ENCODE measurements around the gene KCNG3.

Gene KCNG3

DNA sequence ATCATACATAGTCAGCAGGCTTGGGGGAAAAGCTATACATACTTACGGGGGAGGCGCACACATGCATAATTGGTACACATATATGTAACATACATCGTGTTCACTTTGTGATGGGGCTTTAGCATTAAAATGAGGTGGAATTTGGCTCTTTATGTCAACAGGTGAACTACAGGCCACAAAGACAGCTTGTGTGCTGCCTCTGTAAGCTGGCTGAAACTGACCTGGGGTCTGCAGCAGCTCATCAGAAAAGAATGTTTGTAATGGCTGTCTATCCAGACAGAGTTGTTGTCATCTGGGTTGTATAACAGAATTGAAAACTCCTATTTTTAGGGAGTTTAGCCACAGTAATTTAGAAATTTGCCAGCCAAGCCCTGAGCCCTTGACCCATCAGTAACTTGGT is 4.7 kb upstream of the KCNG3 start:
- TF ChIP-seq, protein P1, sequence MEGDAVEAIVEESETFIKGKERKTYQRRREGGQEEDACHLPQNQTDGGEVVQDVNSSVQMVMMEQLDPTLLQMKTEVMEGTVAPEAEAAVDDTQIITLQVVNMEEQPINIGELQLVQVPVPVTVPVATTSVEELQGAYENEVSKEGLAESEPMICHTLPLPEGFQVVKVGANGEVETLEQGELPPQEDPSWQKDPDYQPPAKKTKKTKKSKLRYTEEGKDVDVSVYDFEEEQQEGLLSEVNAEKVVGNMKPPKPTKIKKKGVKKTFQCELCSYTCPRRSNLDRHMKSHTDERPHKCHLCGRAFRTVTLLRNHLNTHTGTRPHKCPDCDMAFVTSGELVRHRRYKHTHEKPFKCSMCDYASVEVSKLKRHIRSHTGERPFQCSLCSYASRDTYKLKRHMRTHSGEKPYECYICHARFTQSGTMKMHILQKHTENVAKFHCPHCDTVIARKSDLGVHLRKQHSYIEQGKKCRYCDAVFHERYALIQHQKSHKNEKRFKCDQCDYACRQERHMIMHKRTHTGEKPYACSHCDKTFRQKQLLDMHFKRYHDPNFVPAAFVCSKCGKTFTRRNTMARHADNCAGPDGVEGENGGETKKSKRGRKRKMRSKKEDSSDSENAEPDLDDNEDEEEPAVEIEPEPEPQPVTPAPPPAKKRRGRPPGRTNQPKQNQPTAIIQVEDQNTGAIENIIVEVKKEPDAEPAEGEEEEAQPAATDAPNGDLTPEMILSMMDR (IDR thresholded peaks at IDR 0.05; ENCODE audit: low read depth, low read length, poor library complexity, severe bottlenecking), result no peak
- no peak for TF ChIP-seq EZH2phosphoT487 (IDR thresholded peaks at IDR 0.05; ENCODE audit: borderline replicate concordance, low read length)
- no peak overlapping the region for H3K4me2 ChIP-seq (ENCODE audit: low read length)
- peaks cover 10% of the 10 kb centered on the region for H3K4me1 ChIP-seq (ENCODE audit: control insufficient read depth, low read length)
- peaks cover 9% of the 10 kb centered on the region for H3K27me3 ChIP-seq (ENCODE audit: control insufficient read depth, low read length)
- H4K20me1 ChIP-seq (ENCODE audit: control insufficient read depth, insufficient read depth, low read depth, low read length), result no peaks in the 10 kb centered on the region
- H3F3A ChIP-seq (ENCODE audit: control insufficient read depth, insufficient read depth), result no peaks in the 10 kb centered on the region
- no peaks in the 10 kb centered on the region for H3K9me3 ChIP-seq (ENCODE audit: control insufficient read depth, insufficient read depth, low read length)
- no peaks in the 10 kb centered on the region for H3K9me2 ChIP-seq (replicated peaks; ENCODE audit: control insufficient read depth, low read length)
- no peaks in the 10 kb centered on the region for H3K79me2 ChIP-seq (ENCODE audit: control insufficient read depth, low read length)
- H3K27ac ChIP-seq (ENCODE audit: low read depth, low read length), result no peak overlapping the region
- no peaks in the 10 kb centered on the region for H3K36me3 ChIP-seq (ENCODE audit: control insufficient read depth, low read length)
- no peak overlapping the region for H3K4me3 ChIP-seq (ENCODE audit: low read length)

DNA sequence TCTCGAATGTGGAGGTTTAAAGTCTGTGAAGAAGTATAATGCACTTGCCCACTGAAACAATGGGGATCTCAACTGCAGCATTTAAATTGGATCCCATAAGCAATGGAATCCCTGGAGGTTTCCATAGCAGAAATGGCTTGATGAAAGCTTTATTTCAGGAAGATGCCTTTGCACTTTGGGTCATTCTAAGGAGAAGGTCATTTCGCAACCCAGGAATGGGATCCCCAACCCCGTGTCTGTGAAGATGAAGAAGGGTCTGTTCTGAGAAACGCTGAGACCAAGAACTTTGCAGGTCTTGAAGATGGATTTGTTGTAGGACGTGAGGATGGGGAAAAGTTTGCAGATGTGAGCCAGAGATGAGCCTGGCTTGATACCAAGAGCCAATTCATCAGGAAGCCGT is 1.8 kb upstream of the KCNG3 start:
- Histone ChIP-seq H3K4me2 (ENCODE audit: low read length) (no peak overlapping the region), H4K20me1 (ENCODE audit: control insufficient read depth, insufficient read depth, low read depth, low read length) (no peaks in the 10 kb centered on the region), H3K79me2 (ENCODE audit: control insufficient read depth, low read length) (no peaks in the 10 kb centered on the region), H3K4me3 (ENCODE audit: low read length) (no peak overlapping the region), H3K9me3 (ENCODE audit: control insufficient read depth, insufficient read depth, low read length) (no peaks in the 10 kb centered on the region), H3K9me2 (replicated peaks; ENCODE audit: control insufficient read depth, low read length) (no peaks in the 10 kb centered on the region), H3F3A (ENCODE audit: control insufficient read depth, insufficient read depth) (0 out of 2 replicates have a peak, but pooled peaks cover 3% of the 10 kb centered on the region), H3K27ac (ENCODE audit: low read depth, low read length) (no peak overlapping the region), H3K36me3 (ENCODE audit: control insufficient read depth, low read length) (no peaks in the 10 kb centered on the region), H3K4me1 (ENCODE audit: control insufficient read depth, low read length) (peaks cover 10% of the 10 kb centered on the region), H3K27me3 (ENCODE audit: control insufficient read depth, low read length) (peaks cover 9% of the 10 kb centered on the region)
- TF ChIP-seq, protein P1 (IDR thresholded peaks at IDR 0.05; ENCODE audit: low read depth, low read length, poor library complexity, severe bottlenecking), result no peak
- no peak for TF ChIP-seq EZH2phosphoT487 (IDR thresholded peaks at IDR 0.05; ENCODE audit: borderline replicate concordance, low read length)

DNA sequence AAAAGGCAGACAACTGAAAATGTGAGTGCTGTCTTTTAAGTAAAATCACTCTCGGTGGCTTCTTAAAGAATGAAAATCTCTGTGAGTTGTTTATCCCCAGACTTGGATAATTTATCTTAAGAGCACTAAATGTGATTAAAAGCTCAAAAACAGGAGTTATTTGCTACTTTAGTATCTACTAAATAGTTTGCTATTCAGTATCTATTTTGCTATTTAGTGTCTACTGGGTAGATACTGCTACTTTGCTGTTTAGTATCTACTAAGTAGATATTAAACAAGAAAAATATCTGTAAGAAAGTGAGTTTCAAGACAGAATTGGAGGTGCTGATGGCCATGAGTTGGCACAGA is 1.4 kb upstream of the KCNG3 start:
- H3K4me3 ChIP-seq (ENCODE audit: low read length), result peak overlapping the region; percentile 77
- TF ChIP-seq, protein P1 (IDR thresholded peaks at IDR 0.05; ENCODE audit: low read depth, low read length, poor library complexity, severe bottlenecking), result no peak
- TF ChIP-seq EZH2phosphoT487 (IDR thresholded peaks at IDR 0.05; ENCODE audit: borderline replicate concordance, low read length), result no peak
- peaks cover 10% of the 10 kb centered on the region for H3K4me1 ChIP-seq (ENCODE audit: control insufficient read depth, low read length)
- H3K36me3 ChIP-seq (ENCODE audit: control insufficient read depth, low read length), result no peaks in the 10 kb centered on the region
- H3F3A ChIP-seq (ENCODE audit: control insufficient read depth, insufficient read depth), result 0 out of 2 replicates have a peak, but pooled peaks cover 3% of the 10 kb centered on the region
- H3K9me2 ChIP-seq (replicated peaks; ENCODE audit: control insufficient read depth, low read length), result no peaks in the 10 kb centered on the region
- H4K20me1 ChIP-seq (ENCODE audit: control insufficient read depth, insufficient read depth, low read depth, low read length), result no peaks in the 10 kb centered on the region
- H3K27ac ChIP-seq (ENCODE audit: low read depth, low read length), result no peak overlapping the region
- H3K9me3 ChIP-seq (ENCODE audit: control insufficient read depth, insufficient read depth, low read length), result no peaks in the 10 kb centered on the region
- no peaks in the 10 kb centered on the region for H3K79me2 ChIP-seq (ENCODE audit: control insufficient read depth, low read length)
- H3K27me3 ChIP-seq (ENCODE audit: control insufficient read depth, low read length), result peaks cover 9% of the 10 kb centered on the region
- peak overlapping the region; percentile 93 for H3K4me2 ChIP-seq (ENCODE audit: low read length)
